Adrenal gland (tissue), 12 donors: Measurements from ENCODE around the gene SH2D7. TPM values are rescaled to one million over a fixed set of nuclear protein-coding genes. Genes with fewer than 3 reads are reported as not detected.

Experiments
- DNase-seq, 7 donors: peaks; one replicate each; pipeline ENCODE4 v3.0.0-alpha.2; 2019 to 2020
- H3K27ac ChIP-seq, 5 donors: fragments of 200-600 bp; sonication (generic) in 4 of 5; 1 replicate in 3 of 5; 2 replicates in 2 of 5; pipeline versions ENCODE4 v1.5.1 to v1.8.0; 2016 to 2020; ENCODE audit warnings: mild to moderate bottlenecking in 1 of 5
- H3K27me3 ChIP-seq: fragments of 200-600 bp; 2 replicates; pipeline ENCODE4 v1.8.0; 2021
- H3K36me3 ChIP-seq, 2 donors: fragments of 200-600 bp; replicated peaks in 1 of 2; 1 replicate in 1 of 2; 2 replicates in 1 of 2; pipeline versions ENCODE4 v1.5.1 to v1.8.0; 2018 to 2022
- H3K4me1 ChIP-seq, 2 donors: fragments of 200-600 bp; replicated peaks in 1 of 2; 1 replicate in 1 of 2; 2 replicates in 1 of 2; pipeline versions ENCODE4 v1.5.1 to v1.8.0; 2018 to 2021
- H3K4me3 ChIP-seq, 4 donors: fragments of 200-600 bp; sonication (generic) in 3 of 4; one replicate each; pipeline ENCODE4 v1.5.1; 2016 to 2018
- H3K9me3 ChIP-seq, 3 donors: fragments of 200-600 bp; sonication (generic) in 1 of 3; replicated peaks in 1 of 3; 1 replicate in 2 of 3; 2 replicates in 1 of 3; pipeline versions ENCODE4 v1.5.1 to v1.8.0; 2016 to 2021
- POLR2A ChIP-seq, 2 donors: fragments of 450-650 bp; IDR thresholded peaks; one replicate each; pipeline ENCODE4 v1.6.1; 2017; ENCODE audit warnings: antibody characterized with exemption in 2 of 2, mild to moderate bottlenecking in 2 of 2, moderate library complexity in 1 of 2
- WGBS, 4 donors: extraction: QIAGEN DNeasy Blood & Tissue Kit in 2 of 4; methylation state at CpG; one replicate each; pipeline versions ENCODE4 v1.1.5 to v1.1.7; 2013 to 2017; 5-methylcytosine and 5-hydroxymethylcytosine counted together
- intact Hi-C, 2 donors: fragments of 100-400 bp; cut with DNase I; formaldehyde crosslinking; loops; one replicate each; pipeline versions ENCODE4 v1.14.1 to v1.15.0; 2022 to 2023
- polyA plus RNA-seq, 3 donors: library from polyadenylated mRNA; stranded (reverse); fragments of 200-250 nt in 2 of 3; fragments of 350-450 nt in 1 of 3; fragmentation: Illumina TruSeq in 1 of 3; extraction: RNeasy Lipid Tissue Mini Kit (QIAGEN cat#74804) in 1 of 3; gene quantifications; one replicate each; pipeline ENCODE4 v1.2.3, GENCODE V29; 2013 to 2014
- total RNA-seq, 9 donors: library from RNA; depleted of rRNA in 4 of 9; stranded (reverse); fragments of >200 nt in 4 of 9; fragments of 120-200 nt in 1 of 9; fragmentation: NEBNext Ultra II Directional in 1 of 9; extraction: Animal tissue kit (Norgen Biotek cat#: 25700) in 1 of 9; gene quantifications; one replicate each; pipeline versions ENCODE4 v1.1.0 to v1.2.4, GENCODE V29; 2013 to 2023
- TF ChIP-seq, protein P1 (sequence below), 6 experiments: fragments of 450-650 bp in 4 of 6; fragments of 200-600 bp in 2 of 6; sonication (generic) in 1 of 6; IDR thresholded peaks; 1 replicate in 5 of 6; 2 replicates in 1 of 6; pipeline versions ENCODE4 v1.5.1 to v1.8.0; 2016 to 2021; ENCODE audit warnings: antibody characterized with exemption in 6 of 6, mild to moderate bottlenecking in 2 of 6, moderate library complexity in 1 of 6
- donor health status: healthy with polysubstance abuse.
- donor health status: Bipolar disorder and iron deficiency.
- donor health status: DM: yes; HTN: yes; CAD: no.
- donor health status: DM: no; HTN: no; CAD: no.
- donor health status: DM: no; HTN: no; CAD: no.
- donor health status: DM: yes; HTN: yes; CAD: no.

SH2D7 gene
- total and polyA plus RNA-seq, 12 donors: not detected

DNA sequence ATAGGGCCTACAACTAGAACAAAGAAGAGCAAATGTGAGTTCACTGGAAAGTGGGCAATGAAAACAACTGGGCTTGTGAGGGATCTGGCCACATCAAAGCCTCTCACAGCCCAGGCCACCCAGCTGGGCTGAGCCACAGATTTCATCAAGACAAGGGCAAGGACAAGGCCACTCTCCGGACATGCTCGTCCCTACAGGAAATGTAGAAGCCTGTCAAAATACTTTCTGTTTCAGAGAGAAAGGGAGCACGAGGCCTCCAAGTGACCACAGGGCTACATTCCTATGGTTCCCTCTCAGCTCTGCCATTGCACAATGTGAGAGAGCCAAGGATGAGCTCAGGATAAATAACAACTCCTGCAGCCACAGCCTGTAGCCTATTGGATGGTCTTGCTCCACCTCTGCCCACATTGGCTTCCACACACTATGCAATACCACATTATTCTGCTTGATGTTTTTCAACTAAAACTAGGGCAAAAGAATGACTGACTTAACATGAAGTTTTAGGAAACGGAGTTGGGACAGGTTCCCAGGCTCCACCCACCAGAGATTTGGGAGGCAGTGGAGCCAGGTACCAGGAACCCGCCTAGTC lies 27.0 kb upstream of the SH2D7 start:
- no peaks in the 10 kb centered on the region for H3K36me3 ChIP-seq
- DNase-seq: peak; percentile 66 to 97 (median 93)
- intact Hi-C loops: no loop called here
- H3K9me3 ChIP-seq: no peaks in the 10 kb centered on the region
- TF ChIP-seq, protein P1, sequence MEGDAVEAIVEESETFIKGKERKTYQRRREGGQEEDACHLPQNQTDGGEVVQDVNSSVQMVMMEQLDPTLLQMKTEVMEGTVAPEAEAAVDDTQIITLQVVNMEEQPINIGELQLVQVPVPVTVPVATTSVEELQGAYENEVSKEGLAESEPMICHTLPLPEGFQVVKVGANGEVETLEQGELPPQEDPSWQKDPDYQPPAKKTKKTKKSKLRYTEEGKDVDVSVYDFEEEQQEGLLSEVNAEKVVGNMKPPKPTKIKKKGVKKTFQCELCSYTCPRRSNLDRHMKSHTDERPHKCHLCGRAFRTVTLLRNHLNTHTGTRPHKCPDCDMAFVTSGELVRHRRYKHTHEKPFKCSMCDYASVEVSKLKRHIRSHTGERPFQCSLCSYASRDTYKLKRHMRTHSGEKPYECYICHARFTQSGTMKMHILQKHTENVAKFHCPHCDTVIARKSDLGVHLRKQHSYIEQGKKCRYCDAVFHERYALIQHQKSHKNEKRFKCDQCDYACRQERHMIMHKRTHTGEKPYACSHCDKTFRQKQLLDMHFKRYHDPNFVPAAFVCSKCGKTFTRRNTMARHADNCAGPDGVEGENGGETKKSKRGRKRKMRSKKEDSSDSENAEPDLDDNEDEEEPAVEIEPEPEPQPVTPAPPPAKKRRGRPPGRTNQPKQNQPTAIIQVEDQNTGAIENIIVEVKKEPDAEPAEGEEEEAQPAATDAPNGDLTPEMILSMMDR (IDR thresholded peaks at IDR 0.05): no peak
- TF ChIP-seq POLR2A (IDR thresholded peaks at IDR 0.05): peak in 1 of 2 donors; percentile 57
- peak overlapping the region; percentile 82 to 98 (median 91) for H3K27ac ChIP-seq
- peak overlapping the region in 1 of 4 donors; percentile 19 for H3K4me3 ChIP-seq
- 15 to 27% (median 19%) methylated on average over 5 of the region's 5 CpGs for WGBS, 4 donors
- peaks cover 84 to 93% of the 10 kb centered on the region in 2 donors for H3K4me1 ChIP-seq
- no peaks in the 10 kb centered on the region for H3K27me3 ChIP-seq

DNA sequence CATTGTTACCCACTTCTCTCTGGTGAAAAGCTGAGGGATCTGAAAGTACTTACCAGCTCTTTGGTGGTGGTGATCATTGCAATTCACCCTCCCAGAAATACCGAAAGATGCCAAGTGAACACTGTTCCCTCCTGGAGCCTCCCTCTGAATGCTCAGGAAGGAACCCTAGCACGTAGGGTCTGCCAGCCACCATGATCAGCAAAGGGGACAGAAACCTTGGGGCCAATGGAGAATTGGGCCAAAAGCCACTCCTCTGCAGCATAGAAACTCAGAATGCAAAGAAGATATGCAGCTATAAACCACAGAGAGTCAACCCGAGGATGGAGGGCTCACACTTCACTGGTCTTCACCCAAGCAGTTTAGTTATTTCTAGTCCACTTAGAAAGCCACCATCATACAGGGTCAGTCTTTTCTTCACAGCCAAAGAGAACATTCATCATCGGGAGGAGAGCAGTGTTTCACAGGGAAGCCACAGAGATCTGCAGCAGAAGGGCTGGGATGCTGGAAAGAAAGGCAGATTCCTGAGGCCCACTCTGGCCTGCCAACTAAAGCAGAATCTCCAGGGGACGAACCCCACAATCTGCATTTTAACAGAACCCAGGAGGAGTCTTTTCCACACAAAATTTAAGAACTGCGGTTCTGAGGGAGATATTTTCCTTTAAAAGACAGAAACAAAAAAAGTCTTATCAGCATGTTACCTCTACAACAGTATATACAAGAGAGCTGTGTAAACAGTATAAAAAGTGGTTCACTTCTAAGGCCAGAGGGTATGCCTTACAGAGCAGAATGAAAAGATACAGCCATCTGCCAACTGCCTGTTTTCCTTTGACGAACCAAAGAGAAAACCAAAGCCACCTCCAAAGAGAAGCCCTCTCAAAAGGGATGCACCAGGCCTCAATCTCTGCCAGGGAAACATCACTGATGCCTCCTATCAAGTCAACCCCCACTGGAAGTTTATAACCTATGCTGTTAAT lies 26.1 kb upstream of the SH2D7 start:
- Histone ChIP-seq H3K36me3 (no peaks in the 10 kb centered on the region), H3K4me3 (no peak overlapping the region), H3K4me1 (peaks cover 83 to 98% of the 10 kb centered on the region in 2 donors), H3K9me3 (no peaks in the 10 kb centered on the region), H3K27me3 (no peaks in the 10 kb centered on the region), H3K27ac (peak overlapping the region; percentile 82 to 98 (median 91))
- TF ChIP-seq, protein P1 (IDR thresholded peaks at IDR 0.05): no peak
- no peak for TF ChIP-seq POLR2A (IDR thresholded peaks at IDR 0.05)
- intact Hi-C loops: no loop called here
- WGBS, 4 donors: 66 to 72% (median 69%) methylated on average over 7 of the region's 7 CpGs
- DNase-seq: peak in 1 of 7 donors; percentile 48

DNA sequence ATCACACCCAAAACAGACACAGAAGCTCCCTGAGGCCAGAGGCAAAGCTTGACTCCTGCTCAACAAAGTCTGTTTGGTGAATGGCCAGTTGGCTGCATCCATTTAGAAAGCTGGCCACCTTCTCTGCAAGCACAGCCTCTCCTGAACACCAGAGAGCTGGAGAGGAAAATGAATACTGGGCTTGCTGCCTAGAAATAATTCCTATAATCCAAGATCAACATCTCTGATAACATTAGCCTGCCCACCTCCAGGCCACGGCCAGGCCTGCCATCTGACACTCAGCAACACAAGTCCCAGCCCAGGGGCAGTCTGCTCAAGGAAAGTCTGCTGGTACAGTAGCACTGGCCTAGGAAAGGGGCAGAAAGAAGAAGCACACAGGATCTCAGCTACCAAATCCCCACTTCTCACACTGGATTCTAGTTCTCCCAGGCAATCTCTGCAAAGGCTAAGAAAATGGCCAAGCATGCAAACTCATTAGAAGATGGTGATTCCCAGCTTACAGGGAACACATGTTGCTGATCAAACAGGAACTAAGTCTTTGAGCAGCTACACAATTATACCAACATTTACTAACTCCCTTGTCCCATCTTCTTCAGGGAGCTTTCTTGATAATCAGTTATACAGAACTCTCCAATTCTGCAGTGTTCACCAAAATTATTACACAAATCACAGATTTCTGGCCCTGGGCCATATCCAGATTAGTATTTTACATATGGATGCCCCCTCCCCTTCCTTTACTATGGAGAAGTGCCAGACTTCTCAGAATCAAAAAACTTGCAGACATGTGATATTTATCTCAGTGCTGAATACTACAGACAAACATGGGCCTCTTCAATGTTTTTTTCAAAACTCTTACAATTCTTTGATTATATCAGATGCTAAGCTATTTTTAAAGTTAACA lies 24.8 kb upstream of the SH2D7 start:
- intact Hi-C loops: no loop called here
- TF ChIP-seq, protein P1 (IDR thresholded peaks at IDR 0.05): no peak
- TF ChIP-seq POLR2A (IDR thresholded peaks at IDR 0.05): peak in 1 of 2 donors; percentile 45
- WGBS, 4 donors: 0 to 22% (median 5%) methylated on average over 1 of the region's 1 CpG
- H3K4me3 ChIP-seq: no peak overlapping the region
- no peaks in the 10 kb centered on the region for H3K9me3 ChIP-seq
- H3K27me3 ChIP-seq: no peaks in the 10 kb centered on the region
- peak in 6 of 7 donors; percentile 53 to 81 (median 68) for DNase-seq
- no peaks in the 10 kb centered on the region for H3K36me3 ChIP-seq
- peak overlapping the region; percentile 82 to 98 (median 91) for H3K27ac ChIP-seq
- peaks cover 89 to 98% of the 10 kb centered on the region in 2 donors for H3K4me1 ChIP-seq
